HepG2 (cell line): ENCODE results near the gene PSMB11. TPM values are rescaled to one million over a fixed set of nuclear protein-coding genes. Genes with fewer than 3 reads are reported as not detected.

Experiments
- ATAC-seq: fragments of 200-7000 bp; cut with Tn5 transposase; 3 replicates; pipeline ENCODE4 v1.9.1; 2020; ENCODE audit warnings: mild to moderate bottlenecking, moderate library complexity
- BruUV-seq: library from RNA; stranded (reverse); fragments of 400-500 nt; replicated peaks from 2 replicates; lab custom pipeline; 2021; lab: Mats Ljungman, UMichigan
- CTCF ChIA-PET: fragments of 300-600 bp; formaldehyde crosslinking; extraction: SDS; loops from one replicate; lab custom pipeline; 2021; ENCODE audit warnings: low total read pairs, inconsistent platforms, low intra/inter-chr PET ratio; lab: Yijun Ruan, JAX
- POLR2A ChIA-PET: fragments of 350-600 bp; sonication (Branson Sonifier 250); formaldehyde crosslinking; loops from one replicate; lab custom pipeline; 2020; ENCODE audit warnings: antibody characterized with exemption, inconsistent platforms; lab: Yijun Ruan, JAX
- DNase-seq: peaks from one replicate; pipeline ENCODE4 v3.0.0-alpha.2; 2015; ENCODE audit warnings: low spot score
- FAIRE-seq: peaks from 3 replicates; lab custom pipeline; 2011; peaks lifted over from hg19 to GRCh38; lab: Jason Lieb, UNC
- H2AFZ ChIP-seq: one replicate; pipeline ENCODE4 v1.6.1; 2011; ENCODE audit warnings: low read length, inconsistent platforms
- H3K27ac ChIP-seq: fragments of 300-600 bp; 3 replicates; pipeline ENCODE4 v1.8.0; 2011; ENCODE audit warnings: mixed run types, mild to moderate bottlenecking, mixed read lengths, low read length, inconsistent platforms; ENCODE audit not compliant: insufficient read depth; ENCODE audit errors: extremely low read length
- H3K27me3 ChIP-seq, 2 experiments: fragments of 200-600 bp in 1 of 2; 2 replicates in 1 of 2; 3 replicates in 1 of 2; pipeline versions ENCODE4 v1.6.0 to v1.8.0; 2011; ENCODE audit warnings: low read length in 2 of 2, mild to moderate bottlenecking in 2 of 2, moderate library complexity in 2 of 2, inconsistent platforms in 1 of 2; ENCODE audit not compliant: insufficient read depth in 2 of 2, control insufficient read depth in 1 of 2
- H3K36me3 ChIP-seq, 2 experiments: fragments of 200-600 bp in 1 of 2; replicated peaks in 1 of 2; 2 replicates in 1 of 2; 3 replicates in 1 of 2; pipeline versions ENCODE4 v1.5.1 to v1.8.0; 2011; ENCODE audit warnings: low read length in 2 of 2, inconsistent platforms in 1 of 2; ENCODE audit not compliant: insufficient read depth in 2 of 2, control insufficient read depth in 1 of 2
- H3K4me1 ChIP-seq: 2 replicates; pipeline ENCODE4 v1.5.1; 2012; ENCODE audit warnings: low read length, inconsistent platforms; ENCODE audit not compliant: insufficient read depth
- H3K4me2 ChIP-seq: 2 replicates; pipeline ENCODE4 v1.6.0; 2011; ENCODE audit warnings: low read depth, low read length, inconsistent platforms
- H3K4me3 ChIP-seq, 3 experiments: fragments of 200-600 bp in 1 of 3; sonication (generic), shearing (Covaris generic) in 1 of 3; replicated peaks in 1 of 3; 2 replicates each; pipeline ENCODE4 v1.5.1; 2011 to 2016; ENCODE audit warnings: low read length in 3 of 3, inconsistent platforms in 2 of 3, low read depth in 2 of 3, mild to moderate bottlenecking in 2 of 3, control low read depth in 1 of 3, mixed read lengths in 1 of 3; ENCODE audit not compliant: insufficient read depth in 1 of 3
- H3K79me2 ChIP-seq: one replicate; pipeline ENCODE4 v1.6.1; 2011; ENCODE audit warnings: low read length, inconsistent platforms; ENCODE audit not compliant: insufficient read depth
- H3K9ac ChIP-seq: 2 replicates; pipeline ENCODE4 v1.6.0; 2011; ENCODE audit warnings: mild to moderate bottlenecking, low read depth, low read length, inconsistent platforms; ENCODE audit not compliant: insufficient read depth
- H3K9me3 ChIP-seq: 2 replicates; pipeline ENCODE4 v1.5.1; 2012; ENCODE audit warnings: mild to moderate bottlenecking, low read length
- H4K20me1 ChIP-seq: 2 replicates; pipeline ENCODE4 v1.6.0; 2011; ENCODE audit warnings: inconsistent platforms, mild to moderate bottlenecking, low read length, moderate library complexity; ENCODE audit not compliant: insufficient read depth
- EED ChIP-seq: sonication (generic); formaldehyde crosslinking; IDR thresholded peaks from 2 replicates; pipeline ENCODE4 v1.5.0; 2020; ENCODE audit warnings: mild to moderate bottlenecking, missing genetic modification reagents
- JUN ChIP-seq: sonication (generic); formaldehyde crosslinking; IDR thresholded peaks from 2 replicates; pipeline ENCODE4 v1.4.0; 2020; ENCODE audit warnings: mild to moderate bottlenecking, missing genetic modification reagents
- RBAK ChIP-seq: sonication (generic); formaldehyde crosslinking; IDR thresholded peaks from 2 replicates; pipeline ENCODE4 v1.5.1; 2020; ENCODE audit warnings: mild to moderate bottlenecking, missing genetic modification reagents
- RBFOX2 ChIP-seq: fragments of 200-400 bp; formaldehyde crosslinking; IDR thresholded peaks from 2 replicates; pipeline ENCODE4 v1.6.1; 2017; ENCODE audit warnings: low read depth, mild to moderate bottlenecking, low read length
- RBM22 ChIP-seq: fragments of 200-400 bp; formaldehyde crosslinking; optimal IDR thresholded peaks from 2 replicates; pipeline ENCODE3; 2017; ENCODE audit warnings: mild to moderate bottlenecking, low read length, moderate library complexity
- REL ChIP-seq: sonication (generic); formaldehyde crosslinking; conservative IDR thresholded peaks from 2 replicates; pipeline ENCODE4 v1.8.0; 2022; ENCODE audit warnings: mild to moderate bottlenecking, missing genetic modification reagents, moderate library complexity
- ZFP1 ChIP-seq: IDR thresholded peaks from 2 replicates; pipeline ENCODE4 v1.6.1; 2016
- ZKSCAN8 ChIP-seq: IDR thresholded peaks from 2 replicates; pipeline ENCODE4 v1.6.1; 2016; ENCODE audit warnings: borderline replicate concordance, missing genetic modification reagents, missing compliant biosample characterization
- ZNF230 ChIP-seq: sonication (generic); formaldehyde crosslinking; IDR thresholded peaks from 2 replicates; pipeline ENCODE4 v1.4.0; 2020; ENCODE audit warnings: mild to moderate bottlenecking, missing genetic modification reagents
- ZNF264 ChIP-seq: sonication (generic); formaldehyde crosslinking; IDR thresholded peaks from 2 replicates; pipeline ENCODE4 v1.4.0; 2020; ENCODE audit warnings: missing genetic modification reagents
- ZNF510 ChIP-seq: sonication (generic); formaldehyde crosslinking; IDR thresholded peaks from 2 replicates; pipeline ENCODE4 v1.4.0; 2020; ENCODE audit warnings: low read depth, mild to moderate bottlenecking, missing genetic modification reagents
- ZNF530 ChIP-seq: sonication (generic); formaldehyde crosslinking; IDR thresholded peaks from 2 replicates; pipeline ENCODE4 v1.5.0; 2020; ENCODE audit warnings: low read depth, mild to moderate bottlenecking, missing genetic modification reagents
- ZNF569 ChIP-seq: sonication (generic); formaldehyde crosslinking; IDR thresholded peaks from 2 replicates; pipeline ENCODE4 v1.5.0; 2020; ENCODE audit warnings: mild to moderate bottlenecking, missing genetic modification reagents, moderate library complexity, borderline replicate concordance
- WGBS: methylation state at CpG from one replicate; pipeline ENCODE4 v1.1.6; 2017; ENCODE audit warnings: low lambda C conversion rate; 5-methylcytosine and 5-hydroxymethylcytosine counted together
- in situ Hi-C: cut with HindIII; loops from 2 replicates; pipeline ENCODE4 v1.10.0; 2017; ENCODE audit warnings: low pct_unique_long_range_greater_than_20kb; ENCODE audit not compliant: extremely low pct_ligation_motif_present
- intact Hi-C: fragments of 100-400 bp; cut with micrococcal nuclease; formaldehyde crosslinking; loops from one replicate; pipeline ENCODE4 v1.10.0; 2022; ENCODE audit not compliant: unreplicated experiment
- polyA plus RNA-seq, 8 experiments: library from polyadenylated mRNA; depleted of rRNA in 3 of 8; stranded (reverse) in 7 of 8; unstranded in 1 of 8; fragments of >200 nt; fragmentation: Illumina TruSeq in 4 of 8; extraction: Trizol in 4 of 8; gene quantifications; 2 replicates each; pipeline versions ENCODE4 v1.2.1 to v1.2.3, GENCODE V29; 2011 to 2016; ENCODE audit warnings: low read depth in 4 of 8, missing spikeins in 1 of 8, mixed read lengths in 1 of 8; ENCODE audit not compliant: insufficient read depth in 1 of 8
- total RNA-seq, 5 experiments: library from RNA; depleted of rRNA; stranded (reverse); fragments of >200 nt; fragmentation: Illumina TruSeq; extraction: Trizol; gene quantifications; 2 replicates each; pipeline ENCODE4 v1.2.3, GENCODE V29; 2016; ENCODE audit warnings: low read depth in 1 of 5
- TF ChIP-seq, protein P1 (sequence below): sonication (generic); formaldehyde crosslinking; IDR thresholded peaks from 2 replicates; pipeline ENCODE4 v1.4.0; 2020; ENCODE audit warnings: low read depth, mild to moderate bottlenecking, missing genetic modification reagents
- TF ChIP-seq, protein P2 (sequence below): sonication (generic); formaldehyde crosslinking; IDR thresholded peaks from 2 replicates; pipeline ENCODE4 v1.5.0; 2020; ENCODE audit warnings: missing genetic modification reagents
- TF ChIP-seq, protein P3 (sequence below), 2 experiments: sonication (generic) in 1 of 2; formaldehyde crosslinking in 1 of 2; IDR thresholded peaks; 2 replicates each; pipeline versions ENCODE4 v1.4.0 to v1.6.1; 2018 to 2020; ENCODE audit warnings: missing genetic modification reagents in 2 of 2, borderline replicate concordance in 1 of 2, low read depth in 1 of 2, mild to moderate bottlenecking in 1 of 2, missing biosample characterization in 1 of 2
- TF ChIP-seq, protein P4 (sequence below): IDR thresholded peaks from 2 replicates; pipeline ENCODE4 v1.6.1; 2016

Gene PSMB11
- total and polyA plus RNA-seq, 2 of the 13 experiments (the other 11 are each of a cell fraction or from before 2014, with no cell fraction given) = not detected

DNA sequence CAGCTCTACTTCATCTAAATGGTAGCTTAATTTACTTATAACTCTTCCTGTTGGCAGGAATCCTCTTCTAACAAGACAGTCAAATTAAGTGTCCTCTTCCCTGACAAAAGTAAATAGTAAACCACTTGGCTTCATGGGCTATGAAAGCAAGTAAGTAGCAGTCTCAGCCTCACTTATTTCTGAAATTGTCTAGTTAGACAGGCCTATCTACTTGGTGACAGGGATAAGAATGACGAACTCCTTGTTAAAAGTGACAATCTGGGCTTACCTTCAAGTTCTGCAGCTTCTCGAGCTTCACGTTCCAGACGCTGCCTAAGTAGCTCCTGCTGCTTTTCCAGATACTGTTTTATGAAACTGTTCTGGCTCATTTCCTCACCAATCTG is 48.2 kb downstream of the PSMB11 start:
- WGBS = 98% methylated on average over 4 of the region's 4 CpGs
- no peak overlapping the region for H3K9ac ChIP-seq
- no peaks in the 10 kb centered on the region; a peak in 1 of 5 replicates for H3K27me3 ChIP-seq
- in situ Hi-C loops (no loop called here), intact Hi-C loops (loop anchor here (10.0 kb wide), 1 partner anchor 1025 kb away; the partner anchor contains the start of genes DCAF11 and NRL)
- no peaks in the 10 kb centered on the region for H3K9me3 ChIP-seq
- no peak for FAIRE-seq
- BruUV-seq = no TSS peak
- no peak for ATAC-seq
- peaks cover 21% of the 10 kb centered on the region for H3K4me1 ChIP-seq
- CTCF ChIA-PET = no interaction called here
- peaks cover 42 to 81% of the 10 kb centered on the region in 2 experiments for H3K36me3 ChIP-seq
- no peak for DNase-seq
- H4K20me1 ChIP-seq = peaks cover 28% of the 10 kb centered on the region
- peaks cover 51% of the 10 kb centered on the region for H3K79me2 ChIP-seq
- H3K27ac ChIP-seq = no peak overlapping the region
- H3K4me3 ChIP-seq = no peak overlapping the region
- no peak overlapping the region for H3K4me2 ChIP-seq
- POLR2A ChIA-PET = interaction anchor here (0.9 to 3.1 kb wide), 2 partner anchors 18 to 21 kb away, joined by 3 to 11 read pairs; no protein-coding TSS in a partner anchor
- TF ChIP-seq ZNF530 (CRISPR knock-in tag) (no peak), ZNF264 (CRISPR knock-in tag) (no peak), ZNF569 (CRISPR knock-in tag) (no peak), ZKSCAN8 (CRISPR knock-in tag) (no peak), ZFP1 (CRISPR knock-in tag) (no peak), JUN (CRISPR knock-in tag) (no peak), RBAK (CRISPR knock-in tag) (no peak), RBM22 (peak; percentile 87), ZNF230 (no peak), EED (no peak), REL (CRISPR knock-in tag) (no peak), RBFOX2 (peak; percentile 54; the same call in 1 of the 2 replicates), ZNF510 (CRISPR knock-in tag) (0 out of 2 replicates have a peak, but pooled peaks have one; percentile 47)
- TF ChIP-seq, protein P1, sequence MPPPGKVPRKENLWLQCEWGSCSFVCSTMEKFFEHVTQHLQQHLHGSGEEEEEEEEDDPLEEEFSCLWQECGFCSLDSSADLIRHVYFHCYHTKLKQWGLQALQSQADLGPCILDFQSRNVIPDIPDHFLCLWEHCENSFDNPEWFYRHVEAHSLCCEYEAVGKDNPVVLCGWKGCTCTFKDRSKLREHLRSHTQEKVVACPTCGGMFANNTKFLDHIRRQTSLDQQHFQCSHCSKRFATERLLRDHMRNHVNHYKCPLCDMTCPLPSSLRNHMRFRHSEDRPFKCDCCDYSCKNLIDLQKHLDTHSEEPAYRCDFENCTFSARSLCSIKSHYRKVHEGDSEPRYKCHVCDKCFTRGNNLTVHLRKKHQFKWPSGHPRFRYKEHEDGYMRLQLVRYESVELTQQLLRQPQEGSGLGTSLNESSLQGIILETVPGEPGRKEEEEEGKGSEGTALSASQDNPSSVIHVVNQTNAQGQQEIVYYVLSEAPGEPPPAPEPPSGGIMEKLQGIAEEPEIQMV (CRISPR knock-in tag) = no peak
- TF ChIP-seq, protein P2, sequence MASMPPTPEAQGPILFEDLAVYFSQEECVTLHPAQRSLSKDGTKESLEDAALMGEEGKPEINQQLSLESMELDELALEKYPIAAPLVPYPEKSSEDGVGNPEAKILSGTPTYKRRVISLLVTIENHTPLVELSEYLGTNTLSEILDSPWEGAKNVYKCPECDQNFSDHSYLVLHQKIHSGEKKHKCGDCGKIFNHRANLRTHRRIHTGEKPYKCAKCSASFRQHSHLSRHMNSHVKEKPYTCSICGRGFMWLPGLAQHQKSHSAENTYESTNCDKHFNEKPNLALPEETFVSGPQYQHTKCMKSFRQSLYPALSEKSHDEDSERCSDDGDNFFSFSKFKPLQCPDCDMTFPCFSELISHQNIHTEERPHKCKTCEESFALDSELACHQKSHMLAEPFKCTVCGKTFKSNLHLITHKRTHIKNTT (CRISPR knock-in tag) = no peak
- TF ChIP-seq, protein P3, sequence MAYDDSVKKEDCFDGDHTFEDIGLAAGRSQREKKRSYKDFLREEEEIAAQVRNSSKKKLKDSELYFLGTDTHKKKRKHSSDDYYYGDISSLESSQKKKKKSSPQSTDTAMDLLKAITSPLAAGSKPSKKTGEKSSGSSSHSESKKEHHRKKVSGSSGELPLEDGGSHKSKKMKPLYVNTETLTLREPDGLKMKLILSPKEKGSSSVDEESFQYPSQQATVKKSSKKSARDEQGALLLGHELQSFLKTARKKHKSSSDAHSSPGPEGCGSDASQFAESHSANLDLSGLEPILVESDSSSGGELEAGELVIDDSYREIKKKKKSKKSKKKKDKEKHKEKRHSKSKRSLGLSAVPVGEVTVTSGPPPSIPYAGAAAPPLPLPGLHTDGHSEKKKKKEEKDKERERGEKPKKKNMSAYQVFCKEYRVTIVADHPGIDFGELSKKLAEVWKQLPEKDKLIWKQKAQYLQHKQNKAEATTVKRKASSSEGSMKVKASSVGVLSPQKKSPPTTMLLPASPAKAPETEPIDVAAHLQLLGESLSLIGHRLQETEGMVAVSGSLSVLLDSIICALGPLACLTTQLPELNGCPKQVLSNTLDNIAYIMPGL (CRISPR knock-in tag; IDR thresholded peaks at IDR 0.05; ENCODE audit: borderline replicate concordance in 1 of 2, low read depth in 1 of 2) = 0 out of 4 replicates have a peak, but pooled peaks of 1 of the 2 experiments have one; percentile 21
- TF ChIP-seq, protein P4, sequence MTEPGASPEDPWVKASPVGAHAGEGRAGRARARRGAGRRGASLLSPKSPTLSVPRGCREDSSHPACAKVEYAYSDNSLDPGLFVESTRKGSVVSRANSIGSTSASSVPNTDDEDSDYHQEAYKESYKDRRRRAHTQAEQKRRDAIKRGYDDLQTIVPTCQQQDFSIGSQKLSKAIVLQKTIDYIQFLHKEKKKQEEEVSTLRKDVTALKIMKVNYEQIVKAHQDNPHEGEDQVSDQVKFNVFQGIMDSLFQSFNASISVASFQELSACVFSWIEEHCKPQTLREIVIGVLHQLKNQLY (CRISPR knock-in tag) = no peak
- no peak overlapping the region for H2AFZ ChIP-seq
